ENCODE data around the gene RUVBL1.

DNA sequence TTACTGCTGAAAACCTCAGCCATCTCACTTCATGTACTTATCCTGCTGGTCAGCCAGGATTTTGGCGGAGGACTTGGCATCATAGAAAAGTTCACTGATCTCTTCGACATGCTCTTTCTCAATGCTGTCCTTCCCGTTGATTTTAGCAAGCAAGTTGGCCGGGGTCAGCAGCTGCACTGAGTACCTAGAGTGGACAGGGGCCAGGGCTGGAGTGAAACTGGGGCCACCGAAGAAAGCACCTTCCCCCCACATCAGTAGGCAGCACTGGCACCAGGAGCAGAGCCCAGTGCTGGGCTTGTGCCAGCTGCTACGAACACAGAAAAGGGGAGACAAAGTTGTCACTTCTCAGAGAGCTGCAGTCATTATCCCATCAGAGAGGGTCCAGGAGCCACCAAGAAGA lies 42.4 kb downstream of the RUVBL1 start:
- no peak for TF ChIP-seq POLR2A (IDR thresholded peaks at IDR 0.05)
- TF ChIP-seq, protein P1, sequence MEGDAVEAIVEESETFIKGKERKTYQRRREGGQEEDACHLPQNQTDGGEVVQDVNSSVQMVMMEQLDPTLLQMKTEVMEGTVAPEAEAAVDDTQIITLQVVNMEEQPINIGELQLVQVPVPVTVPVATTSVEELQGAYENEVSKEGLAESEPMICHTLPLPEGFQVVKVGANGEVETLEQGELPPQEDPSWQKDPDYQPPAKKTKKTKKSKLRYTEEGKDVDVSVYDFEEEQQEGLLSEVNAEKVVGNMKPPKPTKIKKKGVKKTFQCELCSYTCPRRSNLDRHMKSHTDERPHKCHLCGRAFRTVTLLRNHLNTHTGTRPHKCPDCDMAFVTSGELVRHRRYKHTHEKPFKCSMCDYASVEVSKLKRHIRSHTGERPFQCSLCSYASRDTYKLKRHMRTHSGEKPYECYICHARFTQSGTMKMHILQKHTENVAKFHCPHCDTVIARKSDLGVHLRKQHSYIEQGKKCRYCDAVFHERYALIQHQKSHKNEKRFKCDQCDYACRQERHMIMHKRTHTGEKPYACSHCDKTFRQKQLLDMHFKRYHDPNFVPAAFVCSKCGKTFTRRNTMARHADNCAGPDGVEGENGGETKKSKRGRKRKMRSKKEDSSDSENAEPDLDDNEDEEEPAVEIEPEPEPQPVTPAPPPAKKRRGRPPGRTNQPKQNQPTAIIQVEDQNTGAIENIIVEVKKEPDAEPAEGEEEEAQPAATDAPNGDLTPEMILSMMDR (IDR thresholded peaks at IDR 0.05) = no peak

Data from ovary (tissue), 3 donors.